ENCODE measurements around the gene SLC25A5. TPM values are rescaled to one million over a fixed set of nuclear protein-coding genes. Genes with fewer than 3 reads are reported as not detected.

SLC25A5 gene
- total RNA-seq, 4 donors from 2014 or later: 268 to 328 (median 299) TPM

DNA sequence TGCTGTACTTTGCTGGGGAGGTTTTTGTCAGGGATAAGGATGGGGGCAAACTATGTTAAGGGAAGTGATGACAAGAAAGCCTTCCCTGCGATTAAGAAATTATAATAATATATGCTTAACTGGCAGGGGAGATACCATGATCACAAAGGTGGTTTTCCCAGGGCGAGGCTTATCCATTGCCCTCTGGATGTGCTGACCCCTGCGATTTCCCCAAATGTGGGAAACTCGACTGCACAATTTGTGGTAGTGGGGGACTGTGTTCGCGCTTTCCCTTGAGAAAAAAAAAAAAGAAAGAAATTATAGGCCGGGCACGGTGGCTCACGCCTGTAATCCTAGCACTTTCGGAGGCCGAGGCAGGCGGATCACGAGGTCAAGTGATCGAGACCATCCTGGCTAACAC, 44.6 kb upstream of the SLC25A5 start:
- H3K27me3 ChIP-seq: no peaks in the 10 kb centered on the region
- WGBS: 95% methylated on average over 14 of the region's 14 CpGs
- H3K4me1 ChIP-seq: peaks cover 0 to 8% (median 3%) of the 10 kb centered on the region in 4 donors
- H3K4me3 ChIP-seq: no peak overlapping the region
- DNase-seq (ENCODE audit: extremely low spot score): no peak
- H3K36me3 ChIP-seq: peaks cover 0 to 17% (median 4%) of the 10 kb centered on the region in 4 donors
- no peaks in the 10 kb centered on the region for H3K9me3 ChIP-seq
- TF ChIP-seq CTCF (IDR thresholded peaks at IDR 0.05): no peak
- TF ChIP-seq EP300 (IDR thresholded peaks at IDR 0.05): no peak
- TF ChIP-seq POLR2A (IDR thresholded peaks at IDR 0.05; ENCODE audit: low read depth): no peak
- TF ChIP-seq POLR2AphosphoS5 (IDR thresholded peaks at IDR 0.05): no peak
- intact Hi-C loops (cut with DNase I): no loop called here
- no peak overlapping the region for H3K27ac ChIP-seq (replicated peaks in 1 of 4)

DNA sequence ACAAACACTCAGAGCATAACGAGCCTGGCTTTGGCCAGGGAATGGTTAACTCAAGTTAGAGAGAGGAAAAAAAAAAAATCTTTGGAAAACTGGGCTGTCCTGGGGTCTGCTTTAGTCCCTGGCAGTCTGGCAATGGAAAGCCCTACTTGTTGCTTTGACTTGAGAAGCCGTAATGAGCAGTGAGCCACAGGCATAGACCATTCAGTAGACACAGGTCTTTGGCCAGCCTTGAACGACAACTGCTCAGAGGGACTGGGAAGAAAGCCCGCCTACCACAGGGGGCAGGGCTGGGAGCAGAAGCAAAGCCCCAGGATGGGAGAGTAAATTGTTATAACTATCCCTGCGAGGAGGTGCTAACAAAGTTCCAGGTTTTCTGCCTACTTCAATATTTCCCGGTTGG, 43.2 kb upstream of the SLC25A5 start:
- intact Hi-C loops (cut with DNase I): no loop called here
- WGBS: 62% methylated on average over 6 of the region's 6 CpGs

GRCh38 chrX:119427024-119427794, 41.0 kb upstream of the SLC25A5 start:
- Histone ChIP-seq H3K9me3 (no peaks in the 10 kb centered on the region), H3K27ac (replicated peaks in 1 of 4) (no peak overlapping the region), H3K36me3 (peaks cover 0 to 7% (median 1%) of the 10 kb centered on the region in 4 donors), H3K4me1 (peaks cover 0 to 8% (median 3%) of the 10 kb centered on the region in 4 donors), H3K27me3 (no peaks in the 10 kb centered on the region), H3K4me3 (no peak overlapping the region)
- intact Hi-C loops (cut with DNase I): no loop called here
- TF ChIP-seq POLR2AphosphoS5 (IDR thresholded peaks at IDR 0.05): no peak
- TF ChIP-seq POLR2A (IDR thresholded peaks at IDR 0.05; ENCODE audit: low read depth): no peak
- no peak for TF ChIP-seq CTCF (IDR thresholded peaks at IDR 0.05)
- TF ChIP-seq EP300 (IDR thresholded peaks at IDR 0.05): no peak
- WGBS: 62% methylated on average over 9 of the region's 9 CpGs
- DNase-seq (ENCODE audit: extremely low spot score): no peak

More for the DNA sequence above, 43.2 kb upstream of the SLC25A5 start:
- Histone ChIP-seq H3K27me3 (no peaks in the 10 kb centered on the region), H3K9me3 (no peaks in the 10 kb centered on the region), H3K4me3 (no peak overlapping the region), H3K4me1 (peaks cover 0 to 8% (median 3%) of the 10 kb centered on the region in 4 donors), H3K36me3 (peaks cover 0 to 10% (median 1%) of the 10 kb centered on the region in 4 donors), H3K27ac (replicated peaks in 1 of 4) (no peak overlapping the region)
- no peak for TF ChIP-seq EP300 (IDR thresholded peaks at IDR 0.05)
- no peak for TF ChIP-seq POLR2A (IDR thresholded peaks at IDR 0.05; ENCODE audit: low read depth)
- no peak for TF ChIP-seq POLR2AphosphoS5 (IDR thresholded peaks at IDR 0.05)
- TF ChIP-seq CTCF (IDR thresholded peaks at IDR 0.05): no peak
- DNase-seq (ENCODE audit: extremely low spot score): no peak

DNA sequence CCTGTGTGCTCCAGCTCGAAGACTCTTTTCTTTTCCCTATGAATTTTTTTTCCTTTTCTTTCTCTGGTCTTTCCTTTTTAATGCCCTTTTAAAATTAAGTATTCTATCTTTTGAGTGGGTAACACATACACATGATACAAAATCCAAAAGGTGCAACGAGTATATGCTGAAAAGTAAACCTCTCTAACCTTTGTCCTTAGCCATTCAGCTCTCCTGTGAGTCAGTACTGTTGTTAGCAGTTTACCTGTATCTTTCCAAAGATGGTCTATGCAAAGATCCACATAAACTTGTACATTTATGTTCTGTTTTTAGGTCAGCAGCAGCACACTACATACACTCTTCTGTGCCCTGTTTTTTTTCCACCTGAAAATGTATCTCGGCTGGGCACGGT, 40.5 kb upstream of the SLC25A5 start:
- DNase-seq (ENCODE audit: extremely low spot score): no peak
- no peak overlapping the region for H3K27ac ChIP-seq (replicated peaks in 1 of 4)
- no peaks in the 10 kb centered on the region for H3K9me3 ChIP-seq
- 78% methylated on average over 4 of the region's 4 CpGs for WGBS
- no peak for TF ChIP-seq EP300 (IDR thresholded peaks at IDR 0.05)
- TF ChIP-seq CTCF (IDR thresholded peaks at IDR 0.05): no peak
- no peak for TF ChIP-seq POLR2AphosphoS5 (IDR thresholded peaks at IDR 0.05)
- TF ChIP-seq POLR2A (IDR thresholded peaks at IDR 0.05; ENCODE audit: low read depth): no peak
- H3K27me3 ChIP-seq: no peaks in the 10 kb centered on the region
- H3K36me3 ChIP-seq: peaks cover 0 to under 1% (median 0%) of the 10 kb centered on the region in 4 donors
- H3K4me3 ChIP-seq: no peak overlapping the region
- H3K4me1 ChIP-seq: peaks cover 0 to 8% (median 3%) of the 10 kb centered on the region in 4 donors
- intact Hi-C loops (cut with DNase I): no loop called here
